ENCODE data around the gene MAP4. TPM values are rescaled to one million over a fixed set of nuclear protein-coding genes. Genes with fewer than 3 reads are reported as not detected.

Gene MAP4
- total RNA-seq, 1 donor from 2014 or later, result 191 TPM

- ATAC-seq (no peak), DNase-seq (no peak)
- H3K27ac ChIP-seq, result no peak overlapping the region
- TF ChIP-seq CTCF (IDR thresholded peaks at IDR 0.05), result no peak
- H3K27me3 ChIP-seq, result no peaks in the 10 kb centered on the region
- H3K9me3 ChIP-seq, result no peaks in the 10 kb centered on the region
- no peak overlapping the region for H3K4me3 ChIP-seq
- no peaks in the 10 kb centered on the region for H3K4me1 ChIP-seq
- H3K36me3 ChIP-seq, result no peaks in the 10 kb centered on the region
- intact Hi-C loops (cut with DNase I), result no loop called here
Measured at GRCh38 chr3:47976135-47976732, 40.0 kb downstream of the MAP4 start.

- no peak for TF ChIP-seq CTCF (IDR thresholded peaks at IDR 0.05)
- no peaks in the 10 kb centered on the region for H3K27me3 ChIP-seq
- H3K27ac ChIP-seq, result no peak overlapping the region
- no peaks in the 10 kb centered on the region for H3K36me3 ChIP-seq
- no peak for DNase-seq
- ATAC-seq, result no peak
- H3K4me3 ChIP-seq, result no peak overlapping the region
- H3K4me1 ChIP-seq, result no peaks in the 10 kb centered on the region
- H3K9me3 ChIP-seq, result no peaks in the 10 kb centered on the region
- intact Hi-C loops (cut with DNase I), result no loop called here
Measured at GRCh38 chr3:47974974-47975470, 41.2 kb downstream of the MAP4 start.

GRCh38 chr3:47971081-47971480 is 45.1 kb downstream of the MAP4 start:
- H3K4me1 ChIP-seq, result no peaks in the 10 kb centered on the region
- no peak for TF ChIP-seq CTCF (IDR thresholded peaks at IDR 0.05)
- no peak overlapping the region for H3K27ac ChIP-seq
- no peak for ATAC-seq
- DNase-seq, result no peak
- no peak overlapping the region for H3K4me3 ChIP-seq
- no peaks in the 10 kb centered on the region for H3K9me3 ChIP-seq
- H3K27me3 ChIP-seq, result no peaks in the 10 kb centered on the region
- intact Hi-C loops (cut with DNase I), result no loop called here
- no peaks in the 10 kb centered on the region for H3K36me3 ChIP-seq

GRCh38 chr3:47964740-47965139 is 51.5 kb downstream of the MAP4 start:
- Histone ChIP-seq H3K9me3 (no peaks in the 10 kb centered on the region), H3K27ac (no peak overlapping the region), H3K4me1 (peaks cover 10% of the 10 kb centered on the region), H3K27me3 (no peaks in the 10 kb centered on the region), H3K36me3 (no peaks in the 10 kb centered on the region), H3K4me3 (no peak overlapping the region)
- DNase-seq (no peak), ATAC-seq (no peak)
- intact Hi-C loops (cut with DNase I), result no loop called here
- no peak for TF ChIP-seq CTCF (IDR thresholded peaks at IDR 0.05)

GRCh38 chr3:47961815-47962606 is 54.2 kb downstream of the MAP4 start:
- Histone ChIP-seq H3K4me3 (no peak overlapping the region), H3K36me3 (no peaks in the 10 kb centered on the region), H3K4me1 (peaks cover 10% of the 10 kb centered on the region), H3K9me3 (no peaks in the 10 kb centered on the region), H3K27ac (no peak overlapping the region), H3K27me3 (no peaks in the 10 kb centered on the region)
- intact Hi-C loops (cut with DNase I), result no loop called here
- no peak for TF ChIP-seq CTCF (IDR thresholded peaks at IDR 0.05)
- ATAC-seq (no peak), DNase-seq (no peak)

All from upper lobe of right lung (tissue), 1 donor.